Trophoblast cell (in vitro differentiated cells and primary cell): ENCODE measurements around the gene SHMT2.

ENCODE experiments used
- DNase-seq, 2 donors: peaks; one replicate each; pipeline ENCODE4 v3.0.0-alpha.2; 2016
- H2AFZ ChIP-seq: 2 replicates; pipeline ENCODE4 v1.6.1; 2013; ENCODE audit warnings: low read length, moderate library complexity, mild to moderate bottlenecking; ENCODE audit not compliant: insufficient read depth, poor library complexity
- H2AK5ac ChIP-seq: 2 replicates; pipeline ENCODE4 v1.6.1; 2013; ENCODE audit warnings: mild to moderate bottlenecking, low read length
- H2BK120ac ChIP-seq: 2 replicates; pipeline ENCODE4 v1.6.1; 2013; ENCODE audit warnings: low read length, mild to moderate bottlenecking, moderate library complexity; ENCODE audit not compliant: insufficient read depth, poor library complexity
- H2BK12ac ChIP-seq: 2 replicates; pipeline ENCODE4 v1.6.1; 2013; ENCODE audit warnings: mild to moderate bottlenecking, low read length, moderate library complexity
- H2BK5ac ChIP-seq: 2 replicates; pipeline ENCODE4 v1.6.1; 2013; ENCODE audit warnings: low read length, low read depth, moderate library complexity, mild to moderate bottlenecking; ENCODE audit not compliant: poor library complexity
- H3K14ac ChIP-seq: 2 replicates; pipeline ENCODE4 v1.6.1; 2013; ENCODE audit warnings: mild to moderate bottlenecking, low read length
- H3K18ac ChIP-seq: 2 replicates; pipeline ENCODE4 v1.6.1; 2013; ENCODE audit warnings: mild to moderate bottlenecking, low read length
- H3K23ac ChIP-seq: 2 replicates; pipeline ENCODE4 v1.6.1; 2013; ENCODE audit warnings: low read length
- H3K27ac ChIP-seq: 2 replicates; pipeline ENCODE4 v1.5.1; 2013; ENCODE audit warnings: low read depth, mild to moderate bottlenecking, inconsistent platforms, low read length, moderate library complexity
- H3K27me3 ChIP-seq: 2 replicates; pipeline ENCODE4 v1.6.1; 2013; ENCODE audit warnings: inconsistent platforms, mild to moderate bottlenecking, low read length, moderate library complexity; ENCODE audit not compliant: insufficient read depth
- H3K36me3 ChIP-seq, 2 experiments: 1 replicate in 1 of 2; 2 replicates in 1 of 2; pipeline ENCODE4 v1.6.1; 2013; ENCODE audit warnings: low read length in 2 of 2, mild to moderate bottlenecking in 2 of 2, moderate library complexity in 1 of 2; ENCODE audit not compliant: insufficient read depth in 2 of 2, control insufficient read depth in 1 of 2
- H3K4ac ChIP-seq: 2 replicates; pipeline ENCODE4 v1.6.1; 2013; ENCODE audit warnings: low read depth, mild to moderate bottlenecking, low read length, moderate library complexity
- H3K4me1 ChIP-seq, 2 experiments: 1 replicate in 1 of 2; 2 replicates in 1 of 2; pipeline ENCODE4 v1.6.1; 2013; ENCODE audit warnings: low read length in 2 of 2, mild to moderate bottlenecking in 2 of 2, moderate library complexity in 1 of 2; ENCODE audit not compliant: insufficient read depth in 2 of 2, control insufficient read depth in 1 of 2
- H3K4me2 ChIP-seq: 2 replicates; pipeline ENCODE4 v1.6.1; 2013; ENCODE audit warnings: inconsistent platforms, mild to moderate bottlenecking, low read length, moderate library complexity
- H3K4me3 ChIP-seq: 2 replicates; pipeline ENCODE4 v1.5.1; 2013; ENCODE audit warnings: mild to moderate bottlenecking, low read depth, low read length, inconsistent platforms
- H3K79me1 ChIP-seq: one replicate; pipeline ENCODE4 v1.6.1; 2013; ENCODE audit warnings: low read length
- H3K79me2 ChIP-seq: 2 replicates; pipeline ENCODE4 v1.6.1; 2013; ENCODE audit warnings: low read length, mild to moderate bottlenecking; ENCODE audit not compliant: control insufficient read depth, insufficient read depth, poor library complexity
- H3K9ac ChIP-seq: 2 replicates; pipeline ENCODE4 v1.6.1; 2013; ENCODE audit warnings: mild to moderate bottlenecking, low read length
- H3K9me3 ChIP-seq: 2 replicates; pipeline ENCODE4 v1.6.1; 2013; ENCODE audit warnings: low read depth, mild to moderate bottlenecking, control low read depth, inconsistent platforms, low read length; ENCODE audit not compliant: insufficient read depth
- H4K12ac ChIP-seq: 2 replicates; pipeline ENCODE4 v1.6.1; 2013; ENCODE audit warnings: low read depth, mild to moderate bottlenecking, low read length, moderate library complexity
- H4K8ac ChIP-seq: 2 replicates; pipeline ENCODE4 v1.6.1; 2013; ENCODE audit warnings: low read depth, mild to moderate bottlenecking, low read length, moderate library complexity
- H4K91ac ChIP-seq: one replicate; pipeline ENCODE4 v1.6.1; 2013; ENCODE audit warnings: low read depth, mild to moderate bottlenecking, low read length, moderate library complexity
- WGBS: extraction: QIAGEN DNeasy Blood & Tissue Kit; methylation state at CpG from one replicate; pipeline ENCODE4 v1.1.7; 2013; ENCODE audit warnings: missing lambda C conversion rate; ENCODE audit not compliant: insufficient read length, insufficient coverage; ENCODE audit errors: extremely low coverage; 5-methylcytosine and 5-hydroxymethylcytosine counted together

SHMT2 gene

GRCh38 chr12:57239587-57240065 is 10.1 kb downstream of the SHMT2 start:
- no peak overlapping the region for H3K18ac ChIP-seq
- no peak overlapping the region for H3K23ac ChIP-seq
- H3K4me1 ChIP-seq = peaks cover 20 to 33% of the 10 kb centered on the region in 2 experiments
- H3K27ac ChIP-seq = no peak overlapping the region
- WGBS = no CpG with 5 or more reads among the region's 14 CpGs
- DNase-seq = no peak
- H3K79me1 ChIP-seq = peaks cover 2% of the 10 kb centered on the region
- H3K36me3 ChIP-seq = peaks cover under 1 to 1% of the 10 kb centered on the region in 2 experiments
- H3K9ac ChIP-seq = no peak overlapping the region
- no peak overlapping the region for H4K12ac ChIP-seq
- peaks cover 68% of the 10 kb centered on the region for H3K27me3 ChIP-seq
- no peak overlapping the region for H2BK12ac ChIP-seq
- no peak overlapping the region for H2BK5ac ChIP-seq
- peak overlapping the region; percentile 76 for H3K4me2 ChIP-seq
- H3K9me3 ChIP-seq = peaks cover 6% of the 10 kb centered on the region
- no peak overlapping the region for H4K8ac ChIP-seq
- no peak overlapping the region for H2AK5ac ChIP-seq
- H3K4ac ChIP-seq = no peak overlapping the region
- H2BK120ac ChIP-seq = no peak overlapping the region
- H3K4me3 ChIP-seq = no peak overlapping the region
- peaks cover 2% of the 10 kb centered on the region for H3K79me2 ChIP-seq
- H4K91ac ChIP-seq = peak overlapping the region; percentile 40
- no peak overlapping the region for H2AFZ ChIP-seq
- no peak overlapping the region for H3K14ac ChIP-seq

- no peaks in the 10 kb centered on the region for H3K36me3 ChIP-seq
- H4K8ac ChIP-seq = no peak overlapping the region
- H3K4ac ChIP-seq = no peak overlapping the region
- H4K91ac ChIP-seq = peak overlapping the region; percentile 40
- no peak overlapping the region for H2BK5ac ChIP-seq
- H3K79me2 ChIP-seq = peaks cover 2% of the 10 kb centered on the region
- no peak overlapping the region for H2AFZ ChIP-seq
- H3K4me3 ChIP-seq = peak overlapping the region; percentile 26
- H3K4me2 ChIP-seq = peak overlapping the region; percentile 76
- no peak overlapping the region for H3K14ac ChIP-seq
- no peak overlapping the region for H3K27ac ChIP-seq
- H2BK12ac ChIP-seq = no peak overlapping the region
- H3K4me1 ChIP-seq = peaks cover 20 to 33% of the 10 kb centered on the region in 2 experiments
- no peak overlapping the region for H4K12ac ChIP-seq
- no peak overlapping the region for H3K18ac ChIP-seq
- peaks cover 2% of the 10 kb centered on the region for H3K79me1 ChIP-seq
- DNase-seq = peak; percentile 85 to 87
- H3K27me3 ChIP-seq = peaks cover 68% of the 10 kb centered on the region
- no peak overlapping the region for H3K9ac ChIP-seq
- no peak overlapping the region for H2BK120ac ChIP-seq
- WGBS = no CpG with 5 or more reads among the region's 72 CpGs
- H3K9me3 ChIP-seq = peaks cover 4% of the 10 kb centered on the region
- H3K23ac ChIP-seq = no peak overlapping the region
- H2AK5ac ChIP-seq = no peak overlapping the region
These were observed 10.8 kb downstream of the SHMT2 start for GRCh38 chr12:57240066-57240921.

GRCh38 chr12:57240926-57241401 is 11.5 kb downstream of the SHMT2 start:
- Histone ChIP-seq H3K9ac (no peak overlapping the region), H3K18ac (no peak overlapping the region), H3K4ac (no peak overlapping the region), H2AFZ (no peak overlapping the region), H3K4me3 (peak overlapping the region; percentile 26), H2AK5ac (no peak overlapping the region), H3K4me1 (peaks cover 20 to 33% of the 10 kb centered on the region in 2 experiments), H3K27me3 (peaks cover 63% of the 10 kb centered on the region), H2BK5ac (no peak overlapping the region), H3K27ac (no peak overlapping the region), H4K12ac (no peak overlapping the region), H3K79me2 (peaks cover 2% of the 10 kb centered on the region), H2BK12ac (no peak overlapping the region), H3K4me2 (peak overlapping the region; percentile 76), H3K23ac (no peak overlapping the region), H3K9me3 (peaks cover 3% of the 10 kb centered on the region), H3K79me1 (peaks cover 2% of the 10 kb centered on the region), H4K91ac (no peak overlapping the region), H3K14ac (no peak overlapping the region), H4K8ac (no peak overlapping the region), H3K36me3 (no peaks in the 10 kb centered on the region), H2BK120ac (no peak overlapping the region)
- WGBS = no CpG with 5 or more reads among the region's 19 CpGs
- peak; percentile 59 to 63 for DNase-seq

- Histone ChIP-seq H4K8ac (no peak overlapping the region), H3K4ac (no peak overlapping the region), H3K27me3 (peaks cover 56% of the 10 kb centered on the region), H2BK12ac (no peak overlapping the region), H4K91ac (no peak overlapping the region), H3K79me2 (peaks cover 2% of the 10 kb centered on the region), H3K4me1 (peaks cover 20 to 33% of the 10 kb centered on the region in 2 experiments), H3K9ac (no peak overlapping the region), H3K27ac (no peak overlapping the region), H2BK5ac (no peak overlapping the region), H3K36me3 (no peaks in the 10 kb centered on the region), H3K79me1 (peaks cover 2% of the 10 kb centered on the region), H4K12ac (no peak overlapping the region), H3K23ac (no peak overlapping the region), H2AFZ (no peak overlapping the region), H3K18ac (no peak overlapping the region), H3K4me3 (no peak overlapping the region), H2AK5ac (no peak overlapping the region), H3K9me3 (peaks cover 3% of the 10 kb centered on the region), H2BK120ac (no peak overlapping the region), H3K14ac (no peak overlapping the region), H3K4me2 (no peak overlapping the region)
- DNase-seq = no peak
- WGBS = no CpG with 5 or more reads among the region's 48 CpGs
These were observed 12.1 kb downstream of the SHMT2 start for GRCh38 chr12:57241402-57242310.
